Neutrophil (primary cell): ENCODE measurements around the gene EDAR.

Experiments
- H3K27ac ChIP-seq: fragments of 200-600 bp; sonication (generic); 2 replicates; pipeline ENCODE4 v1.5.1; 2016; ENCODE audit warnings: mild to moderate bottlenecking, moderate library complexity
- H3K27me3 ChIP-seq: fragments of 200-600 bp; sonication (generic); 2 replicates; pipeline ENCODE4 v1.6.0; 2016; ENCODE audit warnings: mild to moderate bottlenecking
- H3K36me3 ChIP-seq: fragments of 200-600 bp; sonication (generic); 2 replicates; pipeline ENCODE4 v1.5.1; 2017
- H3K4me1 ChIP-seq, 2 experiments: fragments of 200-600 bp in 1 of 2; sonication (generic) in 1 of 2; 1 replicate in 1 of 2; 2 replicates in 1 of 2; pipeline versions ENCODE4 v1.5.1 to v1.6.1; 2013 to 2016; ENCODE audit warnings: low read depth in 1 of 2, low read length in 1 of 2, mild to moderate bottlenecking in 1 of 2, moderate library complexity in 1 of 2; ENCODE audit not compliant: control insufficient read depth in 1 of 2, insufficient read depth in 1 of 2
- H3K4me3 ChIP-seq, 2 experiments: fragments of 200-600 bp in 1 of 2; sonication (generic) in 1 of 2; 1 replicate in 1 of 2; 2 replicates in 1 of 2; pipeline ENCODE4 v1.5.1; 2013 to 2016; ENCODE audit warnings: low read depth in 1 of 2, low read length in 1 of 2, mild to moderate bottlenecking in 1 of 2, moderate library complexity in 1 of 2
- H3K9me3 ChIP-seq: fragments of 200-600 bp; sonication (generic); 2 replicates; pipeline ENCODE4 v1.5.1; 2016
- TF ChIP-seq, protein P1 (sequence below): fragments of 200-600 bp; sonication (generic); IDR thresholded peaks from 2 replicates; pipeline ENCODE4 v1.5.1; 2016; ENCODE audit warnings: antibody characterized with exemption

Gene EDAR

GRCh38 chr2:108967757-108968156 lies 21.3 kb downstream of the EDAR start:
- TF ChIP-seq, protein P1, sequence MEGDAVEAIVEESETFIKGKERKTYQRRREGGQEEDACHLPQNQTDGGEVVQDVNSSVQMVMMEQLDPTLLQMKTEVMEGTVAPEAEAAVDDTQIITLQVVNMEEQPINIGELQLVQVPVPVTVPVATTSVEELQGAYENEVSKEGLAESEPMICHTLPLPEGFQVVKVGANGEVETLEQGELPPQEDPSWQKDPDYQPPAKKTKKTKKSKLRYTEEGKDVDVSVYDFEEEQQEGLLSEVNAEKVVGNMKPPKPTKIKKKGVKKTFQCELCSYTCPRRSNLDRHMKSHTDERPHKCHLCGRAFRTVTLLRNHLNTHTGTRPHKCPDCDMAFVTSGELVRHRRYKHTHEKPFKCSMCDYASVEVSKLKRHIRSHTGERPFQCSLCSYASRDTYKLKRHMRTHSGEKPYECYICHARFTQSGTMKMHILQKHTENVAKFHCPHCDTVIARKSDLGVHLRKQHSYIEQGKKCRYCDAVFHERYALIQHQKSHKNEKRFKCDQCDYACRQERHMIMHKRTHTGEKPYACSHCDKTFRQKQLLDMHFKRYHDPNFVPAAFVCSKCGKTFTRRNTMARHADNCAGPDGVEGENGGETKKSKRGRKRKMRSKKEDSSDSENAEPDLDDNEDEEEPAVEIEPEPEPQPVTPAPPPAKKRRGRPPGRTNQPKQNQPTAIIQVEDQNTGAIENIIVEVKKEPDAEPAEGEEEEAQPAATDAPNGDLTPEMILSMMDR = no peak
- no peaks in the 10 kb centered on the region for H3K36me3 ChIP-seq
- no peak overlapping the region for H3K27ac ChIP-seq
- H3K4me3 ChIP-seq = no peak overlapping the region
- no peaks in the 10 kb centered on the region for H3K27me3 ChIP-seq
- H3K9me3 ChIP-seq = no peaks in the 10 kb centered on the region
- no peaks in the 10 kb centered on the region for H3K4me1 ChIP-seq

DNA sequence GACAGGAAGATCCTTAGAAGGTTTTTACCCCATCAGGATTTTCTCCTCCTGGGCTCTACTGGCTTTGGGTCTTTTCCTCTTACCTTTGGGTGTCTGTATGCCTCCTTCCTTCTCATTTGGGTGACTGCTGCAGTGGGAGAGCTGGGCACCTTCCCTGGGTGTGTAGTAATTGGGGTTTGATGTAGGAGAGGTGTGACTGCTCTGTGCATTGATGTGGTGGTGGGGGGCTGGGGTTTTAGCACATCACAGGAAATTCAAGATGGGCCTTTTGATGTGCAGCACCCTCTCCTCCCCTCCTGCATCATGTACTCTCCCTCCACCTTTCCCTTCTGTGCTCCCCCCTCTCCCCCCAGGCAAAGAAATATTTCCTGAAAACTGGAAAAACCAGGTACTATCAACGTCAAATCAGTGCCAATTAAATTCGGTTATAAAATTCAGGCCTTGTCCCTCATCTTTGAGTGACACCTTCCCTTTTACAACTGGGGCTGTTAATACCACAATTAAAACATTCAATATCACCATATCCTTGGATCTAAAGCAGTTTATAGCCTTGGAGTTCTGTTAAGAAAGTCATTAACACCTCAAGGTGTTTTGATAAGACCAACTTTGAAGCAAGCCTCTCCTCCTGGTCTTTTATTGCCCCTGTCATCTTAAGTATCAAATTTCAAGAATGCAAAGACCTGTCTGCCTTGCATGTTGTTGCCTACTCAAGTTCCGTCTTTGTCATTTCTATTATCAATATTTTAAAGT lies 23.3 kb downstream of the EDAR start:
- H3K9me3 ChIP-seq = no peaks in the 10 kb centered on the region
- no peaks in the 10 kb centered on the region for H3K4me1 ChIP-seq
- TF ChIP-seq, protein P1 = no peak
- no peaks in the 10 kb centered on the region for H3K36me3 ChIP-seq
- H3K4me3 ChIP-seq = no peak overlapping the region
- H3K27me3 ChIP-seq = no peaks in the 10 kb centered on the region
- H3K27ac ChIP-seq = no peak overlapping the region

- no peaks in the 10 kb centered on the region for H3K9me3 ChIP-seq
- no peak overlapping the region for H3K27ac ChIP-seq
- H3K4me3 ChIP-seq = no peak overlapping the region
- TF ChIP-seq, protein P1 = no peak
- no peaks in the 10 kb centered on the region for H3K4me1 ChIP-seq
- no peaks in the 10 kb centered on the region for H3K36me3 ChIP-seq
- no peaks in the 10 kb centered on the region for H3K27me3 ChIP-seq
Observed at GRCh38 chr2:108963057-108963456, 26.0 kb downstream of the EDAR start.

DNA sequence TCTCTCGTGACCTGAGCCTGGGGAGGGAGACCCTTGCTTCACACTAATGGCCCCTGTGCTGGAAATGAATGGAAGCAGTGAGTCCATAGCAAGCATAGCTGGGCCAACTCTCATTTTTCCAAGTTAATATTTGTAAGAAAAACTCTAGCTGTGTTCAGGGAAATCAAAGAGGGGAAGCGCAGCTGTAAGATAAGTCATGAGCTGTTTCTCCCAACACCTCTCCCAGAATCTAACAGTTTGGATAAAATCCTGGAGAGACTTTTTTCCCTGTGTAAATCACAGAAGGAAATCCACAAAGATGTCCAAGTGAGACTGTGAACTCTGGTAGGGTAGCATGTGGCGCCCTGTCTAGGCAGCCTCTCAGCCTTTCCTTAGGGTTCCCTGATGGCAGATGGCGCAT lies 27.2 kb downstream of the EDAR start:
- Histone ChIP-seq H3K9me3 (no peaks in the 10 kb centered on the region), H3K27me3 (no peaks in the 10 kb centered on the region), H3K4me1 (no peaks in the 10 kb centered on the region), H3K27ac (no peak overlapping the region), H3K36me3 (no peaks in the 10 kb centered on the region), H3K4me3 (no peak overlapping the region)
- TF ChIP-seq, protein P1 = no peak

- no peak overlapping the region for H3K27ac ChIP-seq
- no peak overlapping the region for H3K4me3 ChIP-seq
- H3K4me1 ChIP-seq = no peaks in the 10 kb centered on the region
- no peaks in the 10 kb centered on the region for H3K9me3 ChIP-seq
- TF ChIP-seq, protein P1 = no peak
- no peaks in the 10 kb centered on the region for H3K27me3 ChIP-seq
- no peaks in the 10 kb centered on the region for H3K36me3 ChIP-seq
Observed at GRCh38 chr2:108960006-108960405, 29.0 kb downstream of the EDAR start.
